Prostate gland (tissue), 2 donors: Measurements from ENCODE around the gene DBN1. TPM values are rescaled to one million over a fixed set of nuclear protein-coding genes. Genes with fewer than 3 reads are reported as not detected.

Source experiments
- DNase-seq: peaks from one replicate; pipeline ENCODE4 v3.0.0-alpha.2; 2019; ENCODE audit warnings: low spot score
- H3K27ac ChIP-seq, 2 donors: fragments of 200-600 bp; sonication (generic); 2 replicates each; pipeline ENCODE4 v1.5.1; 2017 to 2019
- H3K27me3 ChIP-seq: fragments of 200-600 bp; sonication (generic); replicated peaks from 2 replicates; pipeline ENCODE4 v1.5.1; 2019; ENCODE audit not compliant: insufficient read depth
- H3K36me3 ChIP-seq, 2 donors: fragments of 200-600 bp; sonication (generic); 1 replicate in 1 of 2; 2 replicates in 1 of 2; pipeline versions ENCODE4 v1.5.1 to v1.8.1; 2017 to 2019
- H3K4me1 ChIP-seq: fragments of 200-600 bp; sonication (generic); replicated peaks from 2 replicates; pipeline ENCODE4 v1.5.1; 2019
- H3K4me3 ChIP-seq, 2 donors: fragments of 200-600 bp; sonication (generic); 2 replicates each; pipeline ENCODE4 v1.5.1; 2017 to 2019
- H3K9me3 ChIP-seq: fragments of 200-600 bp; sonication (generic); 2 replicates; pipeline ENCODE4 v1.5.1; 2017
- POLR2A ChIP-seq: fragments of 450-650 bp; IDR thresholded peaks from one replicate; pipeline ENCODE4 v1.6.1; 2016; ENCODE audit warnings: antibody characterized with exemption, mild to moderate bottlenecking
- POLR2AphosphoS5 ChIP-seq: sonication (generic); formaldehyde crosslinking; IDR thresholded peaks from one replicate; pipeline ENCODE4 v1.6.1; 2017; ENCODE audit warnings: antibody characterized with exemption
- whole genome bisulfite sequencing: methylation state at CpG from one replicate; pipeline ENCODE4 v1.1.5; 2018; 5-methylcytosine and 5-hydroxymethylcytosine counted together
- intact Hi-C: fragments of 100-400 bp; cut with DNase I; formaldehyde crosslinking; loops from one replicate; pipeline ENCODE4 v1.14.2; 2022
- total RNA-seq, 2 donors: library from RNA; depleted of rRNA; stranded (reverse); fragments of >200 nt; gene quantifications; one replicate each; pipeline ENCODE4 v1.1.0, GENCODE V29; 2016
- TF ChIP-seq, protein P1 (sequence below), 4 experiments: fragments of 200-600 bp in 2 of 4; fragments of 450-650 bp in 2 of 4; sonication (generic) in 2 of 4; IDR thresholded peaks; 1 replicate in 3 of 4; 2 replicates in 1 of 4; pipeline ENCODE4 v1.5.1; 2016 to 2019; ENCODE audit warnings: antibody characterized with exemption in 4 of 4, mild to moderate bottlenecking in 2 of 4, moderate library complexity in 2 of 4

Gene DBN1
- total RNA-seq, 2 donors from 2014 or later, result 33.1 to 65.1 TPM

- intact Hi-C loops, result no loop called here
- H3K36me3 ChIP-seq, result peaks cover 2 to 25% of the 10 kb centered on the region in 2 donors
Observed at GRCh38 chr5:177438468-177438867, 35.0 kb downstream of the DBN1 start.

DNA sequence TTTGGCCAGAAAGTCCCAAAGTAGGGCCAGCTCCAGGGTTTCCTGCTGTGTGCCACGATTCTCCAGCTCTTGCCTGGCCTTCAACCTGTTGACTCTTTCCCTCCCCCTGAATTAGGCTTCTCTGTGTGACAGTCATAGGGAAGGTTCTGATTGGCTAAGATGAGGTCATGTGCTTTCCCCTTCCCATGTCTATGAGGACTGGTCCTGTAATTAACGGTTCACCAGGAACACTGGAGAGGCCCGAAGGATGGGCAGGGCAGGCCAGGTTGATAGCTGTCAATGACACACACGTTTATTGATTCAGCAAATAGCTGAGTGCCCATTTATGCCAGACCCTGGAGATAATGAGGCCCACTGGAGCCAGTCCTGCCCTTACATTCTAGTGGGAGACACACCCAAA, 35.8 kb downstream of the DBN1 start:
- H3K4me3 ChIP-seq, result no peak overlapping the region
- TF ChIP-seq POLR2AphosphoS5, result no peak
- TF ChIP-seq POLR2A, result no peak
- TF ChIP-seq, protein P1, sequence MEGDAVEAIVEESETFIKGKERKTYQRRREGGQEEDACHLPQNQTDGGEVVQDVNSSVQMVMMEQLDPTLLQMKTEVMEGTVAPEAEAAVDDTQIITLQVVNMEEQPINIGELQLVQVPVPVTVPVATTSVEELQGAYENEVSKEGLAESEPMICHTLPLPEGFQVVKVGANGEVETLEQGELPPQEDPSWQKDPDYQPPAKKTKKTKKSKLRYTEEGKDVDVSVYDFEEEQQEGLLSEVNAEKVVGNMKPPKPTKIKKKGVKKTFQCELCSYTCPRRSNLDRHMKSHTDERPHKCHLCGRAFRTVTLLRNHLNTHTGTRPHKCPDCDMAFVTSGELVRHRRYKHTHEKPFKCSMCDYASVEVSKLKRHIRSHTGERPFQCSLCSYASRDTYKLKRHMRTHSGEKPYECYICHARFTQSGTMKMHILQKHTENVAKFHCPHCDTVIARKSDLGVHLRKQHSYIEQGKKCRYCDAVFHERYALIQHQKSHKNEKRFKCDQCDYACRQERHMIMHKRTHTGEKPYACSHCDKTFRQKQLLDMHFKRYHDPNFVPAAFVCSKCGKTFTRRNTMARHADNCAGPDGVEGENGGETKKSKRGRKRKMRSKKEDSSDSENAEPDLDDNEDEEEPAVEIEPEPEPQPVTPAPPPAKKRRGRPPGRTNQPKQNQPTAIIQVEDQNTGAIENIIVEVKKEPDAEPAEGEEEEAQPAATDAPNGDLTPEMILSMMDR (IDR thresholded peaks at IDR 0.05), result no peak
- H3K27ac ChIP-seq, result no peak overlapping the region
- H3K4me1 ChIP-seq, result no peaks in the 10 kb centered on the region
- 54% methylated on average over 4 of the region's 4 CpGs for WGBS
- no peak for DNase-seq
- intact Hi-C loops, result no loop called here
- no peaks in the 10 kb centered on the region for H3K9me3 ChIP-seq
- peaks cover 10 to 31% of the 10 kb centered on the region in 2 donors for H3K36me3 ChIP-seq
- H3K27me3 ChIP-seq, result no peaks in the 10 kb centered on the region

More at GRCh38 chr5:177438468-177438867, 35.0 kb downstream of the DBN1 start:
- Histone ChIP-seq H3K4me3 (no peak overlapping the region), H3K9me3 (no peaks in the 10 kb centered on the region), H3K27ac (no peak overlapping the region), H3K27me3 (no peaks in the 10 kb centered on the region), H3K4me1 (no peaks in the 10 kb centered on the region)
- DNase-seq, result no peak
- TF ChIP-seq, protein P1 (IDR thresholded peaks at IDR 0.05), result no peak
- no peak for TF ChIP-seq POLR2AphosphoS5
- TF ChIP-seq POLR2A, result no peak
- WGBS, result 89% methylated on average over 10 of the region's 10 CpGs

DNA sequence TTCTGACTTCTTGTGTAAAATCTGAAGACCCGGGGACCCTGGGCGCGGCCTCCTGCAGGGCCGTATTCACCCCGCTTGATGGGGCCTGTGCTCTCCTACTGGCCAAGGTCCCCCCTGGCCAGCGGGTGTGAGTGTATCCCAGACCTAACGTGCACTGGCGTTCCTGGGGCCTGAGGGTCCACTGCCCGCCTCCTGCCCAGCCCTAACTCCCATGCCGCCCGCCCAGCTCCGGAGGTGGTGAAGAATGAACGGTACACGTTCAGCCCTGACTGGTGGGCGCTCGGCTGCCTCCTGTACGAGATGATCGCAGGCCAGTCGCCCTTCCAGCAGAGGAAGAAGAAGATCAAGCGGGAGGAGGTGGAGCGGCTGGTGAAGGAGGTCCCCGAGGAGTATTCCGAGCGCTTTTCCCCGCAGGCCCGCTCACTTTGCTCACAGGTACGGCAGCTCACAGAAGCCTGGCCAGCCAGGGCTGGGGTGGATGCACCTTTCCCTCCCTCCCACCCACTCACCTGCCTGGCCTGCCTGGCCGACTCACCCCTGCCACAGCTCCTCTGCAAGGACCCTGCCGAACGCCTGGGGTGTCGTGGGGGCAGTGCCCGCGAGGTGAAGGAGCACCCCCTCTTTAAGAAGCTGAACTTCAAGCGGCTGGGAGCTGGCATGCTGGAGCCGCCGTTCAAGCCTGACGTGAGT, 37.4 kb downstream of the DBN1 start:
- TF ChIP-seq, protein P1 (IDR thresholded peaks at IDR 0.05), result no peak
- TF ChIP-seq POLR2A, result no peak
- no peak for TF ChIP-seq POLR2AphosphoS5
- H3K27ac ChIP-seq, result no peak overlapping the region
- no peak overlapping the region for H3K4me3 ChIP-seq
- H3K4me1 ChIP-seq, result no peaks in the 10 kb centered on the region
- peaks cover 13 to 31% of the 10 kb centered on the region in 2 donors for H3K36me3 ChIP-seq
- no peak for DNase-seq
- intact Hi-C loops, result no loop called here
- 92% methylated on average over 37 of the region's 37 CpGs for WGBS
- H3K27me3 ChIP-seq, result no peaks in the 10 kb centered on the region
- no peaks in the 10 kb centered on the region for H3K9me3 ChIP-seq

DNA sequence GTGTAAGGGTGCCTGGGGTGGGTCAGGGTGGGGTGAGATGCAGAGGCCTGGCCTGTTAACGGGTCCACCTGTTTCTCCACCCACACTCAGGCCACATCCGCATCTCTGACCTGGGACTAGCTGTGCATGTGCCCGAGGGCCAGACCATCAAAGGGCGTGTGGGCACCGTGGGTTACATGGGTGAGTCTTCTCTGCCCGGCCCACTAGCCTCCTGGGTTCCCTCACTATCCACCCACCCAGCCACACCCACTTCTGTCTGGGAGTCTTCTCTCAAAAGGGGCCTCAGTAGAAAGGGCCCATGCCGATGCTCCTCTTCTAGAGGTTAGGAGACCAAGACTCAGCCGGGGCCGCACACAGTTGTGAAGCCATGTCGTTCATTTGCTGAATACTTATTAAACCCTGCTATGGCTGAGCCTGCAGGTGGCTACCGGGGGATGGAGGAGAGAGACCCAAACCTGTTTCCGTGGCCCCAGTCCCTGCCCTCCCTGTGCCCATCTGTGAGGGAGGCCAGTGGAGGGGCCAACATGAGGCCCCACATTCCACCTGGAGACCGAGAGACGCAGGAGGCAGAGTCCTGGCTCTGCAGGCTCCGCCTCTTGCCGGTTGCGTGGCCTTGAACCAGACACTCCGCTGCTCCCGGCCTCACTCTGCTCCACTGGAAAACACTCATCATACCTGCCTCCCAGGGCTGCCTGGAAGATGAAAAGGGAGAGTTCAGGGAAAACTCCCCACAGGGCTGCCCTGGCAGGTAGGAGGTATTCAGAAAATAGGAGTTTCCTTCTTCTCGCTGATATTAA, 38.3 kb downstream of the DBN1 start:
- H3K4me3 ChIP-seq, result no peak overlapping the region
- intact Hi-C loops, result no loop called here
- peaks cover 13 to 31% of the 10 kb centered on the region in 2 donors for H3K36me3 ChIP-seq
- no peaks in the 10 kb centered on the region for H3K4me1 ChIP-seq
- 94% methylated on average over 20 of the region's 20 CpGs for WGBS
- DNase-seq, result no peak
- no peaks in the 10 kb centered on the region for H3K27me3 ChIP-seq
- TF ChIP-seq POLR2AphosphoS5, result no peak
- TF ChIP-seq POLR2A, result no peak
- TF ChIP-seq, protein P1 (IDR thresholded peaks at IDR 0.05), result no peak
- no peaks in the 10 kb centered on the region for H3K9me3 ChIP-seq
- H3K27ac ChIP-seq, result no peak overlapping the region
